HepG2 (cell line): ENCODE measurements around the gene YWHAB. TPM values are rescaled to one million over a fixed set of nuclear protein-coding genes. Genes with fewer than 3 reads are reported as not detected.
A peak's percentile ranks its signal among the peaks of the same experiment; 100 is the strongest.

ENCODE experiments used
- ADNP ChIP-seq: sonication (generic); formaldehyde crosslinking; IDR thresholded peaks from 2 replicates; pipeline ENCODE4 v1.4.0; 2020; ENCODE audit warnings: missing genetic modification reagents
- ATF7-NPFF ChIP-seq: sonication (generic); formaldehyde crosslinking; IDR thresholded peaks from 2 replicates; pipeline ENCODE4 v1.8.1; 2023; ENCODE audit warnings: mild to moderate bottlenecking, low read depth, missing genetic modification reagents, moderate library complexity
- KDM4B ChIP-seq: sonication (generic); formaldehyde crosslinking; IDR thresholded peaks from 2 replicates; pipeline ENCODE4 v1.4.0; 2020; ENCODE audit warnings: missing genetic modification reagents
- TMF1 ChIP-seq: sonication (generic); formaldehyde crosslinking; IDR thresholded peaks from 2 replicates; pipeline ENCODE4 v1.8.1; 2022; ENCODE audit warnings: low read depth, missing genetic modification reagents
- ZNF468 ChIP-seq: sonication (generic); formaldehyde crosslinking; IDR thresholded peaks from 2 replicates; pipeline ENCODE4 v1.8.0; 2022; ENCODE audit warnings: mild to moderate bottlenecking, moderate library complexity, missing genetic modification reagents
- ZSCAN21 ChIP-seq: sonication (generic); formaldehyde crosslinking; IDR thresholded peaks from 2 replicates; pipeline ENCODE4 v1.8.0; 2022; ENCODE audit warnings: mild to moderate bottlenecking, missing genetic modification reagents, moderate library complexity, borderline replicate concordance
- polyA plus RNA-seq, 8 experiments: library from polyadenylated mRNA; depleted of rRNA in 3 of 8; stranded (reverse) in 7 of 8; unstranded in 1 of 8; fragments of >200 nt; fragmentation: Illumina TruSeq in 4 of 8; extraction: Trizol in 4 of 8; gene quantifications; 2 replicates each; pipeline versions ENCODE4 v1.2.1 to v1.2.3, GENCODE V29; 2011 to 2016; ENCODE audit warnings: low read depth in 4 of 8, missing spikeins in 1 of 8, mixed read lengths in 1 of 8; ENCODE audit not compliant: insufficient read depth in 1 of 8
- total RNA-seq, 5 experiments: library from RNA; depleted of rRNA; stranded (reverse); fragments of >200 nt; fragmentation: Illumina TruSeq; extraction: Trizol; gene quantifications; 2 replicates each; pipeline ENCODE4 v1.2.3, GENCODE V29; 2016; ENCODE audit warnings: low read depth in 1 of 5
- TF ChIP-seq, protein P1 (sequence below): sonication (generic); formaldehyde crosslinking; IDR thresholded peaks from 2 replicates; pipeline ENCODE4 v1.5.0; 2020; ENCODE audit warnings: mild to moderate bottlenecking, missing genetic modification reagents, borderline replicate concordance
- TF ChIP-seq, protein P2 (sequence below): sonication (generic); formaldehyde crosslinking; IDR thresholded peaks from 2 replicates; pipeline ENCODE4 v1.5.0; 2020; ENCODE audit warnings: missing genetic modification reagents, mild to moderate bottlenecking, borderline replicate concordance
- TF ChIP-seq, protein P3 (sequence below): sonication (generic); formaldehyde crosslinking; IDR thresholded peaks from 2 replicates; pipeline ENCODE4 v1.4.0; 2020; ENCODE audit warnings: missing genetic modification reagents
- TF ChIP-seq, protein P4 (sequence below): sonication (generic); formaldehyde crosslinking; IDR thresholded peaks from 2 replicates; pipeline ENCODE4 v1.4.0; 2020; ENCODE audit warnings: missing genetic modification reagents, borderline replicate concordance

Gene YWHAB
- total and polyA plus RNA-seq, 2 of the 13 experiments (the other 11 are each of a cell fraction or from before 2014, with no cell fraction given) = 77.2 to 121 TPM

DNA sequence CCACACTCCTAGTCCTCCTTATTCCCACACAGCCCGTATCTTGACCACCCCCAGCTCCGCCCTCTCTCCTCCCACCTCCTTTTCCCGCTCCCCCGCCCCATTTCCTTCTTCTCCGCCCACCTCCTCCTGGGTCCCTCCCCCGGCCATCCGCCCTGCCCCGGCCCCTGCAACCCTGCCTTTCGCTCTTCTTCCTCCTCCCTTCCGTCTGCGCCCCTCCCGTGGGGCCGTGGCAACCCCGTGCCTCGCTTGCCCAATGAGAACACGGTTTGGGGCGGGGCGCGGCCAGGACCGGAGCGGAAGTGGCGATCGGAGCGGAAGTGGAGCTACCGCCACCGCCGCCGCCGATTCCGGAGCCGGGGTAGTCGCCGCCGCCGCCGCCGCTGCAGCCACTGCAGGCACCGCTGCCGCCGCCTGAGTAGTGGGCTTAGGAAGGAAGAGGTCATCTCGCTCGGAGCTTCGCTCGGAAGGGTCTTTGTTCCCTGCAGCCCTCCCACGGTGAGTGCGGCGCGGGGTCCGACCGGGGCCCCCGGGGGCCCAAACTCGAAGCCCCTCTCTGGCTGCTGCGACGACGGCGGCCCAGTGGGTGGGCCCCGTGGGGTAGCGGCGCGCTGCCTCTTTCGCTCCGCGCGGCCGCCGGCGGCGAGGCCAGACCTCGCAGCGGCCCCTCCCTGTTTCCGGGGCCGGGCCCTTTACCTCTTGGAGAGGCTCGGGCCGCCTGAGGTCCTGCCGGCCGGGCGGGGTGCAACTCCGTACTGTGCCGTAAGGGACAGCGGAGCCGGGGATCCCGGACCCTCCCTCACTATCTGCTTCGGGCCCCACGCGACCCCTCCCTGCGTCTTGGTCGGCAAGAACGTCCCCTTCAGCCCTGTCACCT lies at the start of gene YWHAB (continued):
- TF ChIP-seq ADNP (CRISPR knock-in tag) (no peak), ZNF468 (peak; percentile 82; the same call in 1 of the 2 replicates), ZSCAN21 (CRISPR knock-in tag) (peak; percentile 88), KDM4B (CRISPR knock-in tag) (peak; percentile 27; the same call in 1 of the 2 replicates), TMF1 (peak; percentile 84; the same call in 1 of the 2 replicates), ATF7-NPFF (peak; percentile 30)
- TF ChIP-seq, protein P1, sequence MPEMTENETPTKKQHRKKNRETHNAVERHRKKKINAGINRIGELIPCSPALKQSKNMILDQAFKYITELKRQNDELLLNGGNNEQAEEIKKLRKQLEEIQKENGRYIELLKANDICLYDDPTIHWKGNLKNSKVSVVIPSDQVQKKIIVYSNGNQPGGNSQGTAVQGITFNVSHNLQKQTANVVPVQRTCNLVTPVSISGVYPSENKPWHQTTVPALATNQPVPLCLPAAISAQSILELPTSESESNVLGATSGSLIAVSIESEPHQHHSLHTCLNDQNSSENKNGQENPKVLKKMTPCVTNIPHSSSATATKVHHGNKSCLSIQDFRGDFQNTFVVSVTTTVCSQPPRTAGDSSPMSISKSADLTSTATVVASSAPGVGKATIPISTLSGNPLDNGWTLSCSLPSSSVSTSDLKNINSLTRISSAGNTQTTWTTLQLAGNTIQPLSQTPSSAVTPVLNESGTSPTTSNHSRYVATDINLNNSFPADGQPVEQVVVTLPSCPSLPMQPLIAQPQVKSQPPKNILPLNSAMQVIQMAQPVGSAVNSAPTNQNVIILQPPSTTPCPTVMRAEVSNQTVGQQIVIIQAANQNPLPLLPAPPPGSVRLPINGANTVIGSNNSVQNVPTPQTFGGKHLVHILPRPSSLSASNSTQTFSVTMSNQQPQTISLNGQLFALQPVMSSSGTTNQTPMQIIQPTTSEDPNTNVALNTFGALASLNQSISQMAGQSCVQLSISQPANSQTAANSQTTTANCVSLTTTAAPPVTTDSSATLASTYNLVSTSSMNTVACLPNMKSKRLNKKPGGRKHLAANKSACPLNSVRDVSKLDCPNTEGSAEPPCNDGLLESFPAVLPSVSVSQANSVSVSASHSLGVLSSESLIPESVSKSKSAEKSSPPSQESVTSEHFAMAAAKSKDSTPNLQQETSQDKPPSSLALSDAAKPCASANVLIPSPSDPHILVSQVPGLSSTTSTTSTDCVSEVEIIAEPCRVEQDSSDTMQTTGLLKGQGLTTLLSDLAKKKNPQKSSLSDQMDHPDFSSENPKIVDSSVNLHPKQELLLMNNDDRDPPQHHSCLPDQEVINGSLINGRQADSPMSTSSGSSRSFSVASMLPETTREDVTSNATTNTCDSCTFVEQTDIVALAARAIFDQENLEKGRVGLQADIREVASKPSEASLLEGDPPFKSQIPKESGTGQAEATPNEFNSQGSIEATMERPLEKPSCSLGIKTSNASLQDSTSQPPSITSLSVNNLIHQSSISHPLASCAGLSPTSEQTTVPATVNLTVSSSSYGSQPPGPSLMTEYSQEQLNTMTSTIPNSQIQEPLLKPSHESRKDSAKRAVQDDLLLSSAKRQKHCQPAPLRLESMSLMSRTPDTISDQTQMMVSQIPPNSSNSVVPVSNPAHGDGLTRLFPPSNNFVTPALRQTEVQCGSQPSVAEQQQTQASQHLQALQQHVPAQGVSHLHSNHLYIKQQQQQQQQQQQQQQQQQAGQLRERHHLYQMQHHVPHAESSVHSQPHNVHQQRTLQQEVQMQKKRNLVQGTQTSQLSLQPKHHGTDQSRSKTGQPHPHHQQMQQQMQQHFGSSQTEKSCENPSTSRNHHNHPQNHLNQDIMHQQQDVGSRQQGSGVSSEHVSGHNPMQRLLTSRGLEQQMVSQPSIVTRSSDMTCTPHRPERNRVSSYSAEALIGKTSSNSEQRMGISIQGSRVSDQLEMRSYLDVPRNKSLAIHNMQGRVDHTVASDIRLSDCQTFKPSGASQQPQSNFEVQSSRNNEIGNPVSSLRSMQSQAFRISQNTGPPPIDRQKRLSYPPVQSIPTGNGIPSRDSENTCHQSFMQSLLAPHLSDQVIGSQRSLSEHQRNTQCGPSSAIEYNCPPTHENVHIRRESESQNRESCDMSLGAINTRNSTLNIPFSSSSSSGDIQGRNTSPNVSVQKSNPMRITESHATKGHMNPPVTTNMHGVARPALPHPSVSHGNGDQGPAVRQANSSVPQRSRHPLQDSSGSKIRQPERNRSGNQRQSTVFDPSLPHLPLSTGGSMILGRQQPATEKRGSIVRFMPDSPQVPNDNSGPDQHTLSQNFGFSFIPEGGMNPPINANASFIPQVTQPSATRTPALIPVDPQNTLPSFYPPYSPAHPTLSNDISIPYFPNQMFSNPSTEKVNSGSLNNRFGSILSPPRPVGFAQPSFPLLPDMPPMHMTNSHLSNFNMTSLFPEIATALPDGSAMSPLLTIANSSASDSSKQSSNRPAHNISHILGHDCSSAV (CRISPR knock-in tag) = no peak
- TF ChIP-seq, protein P2, sequence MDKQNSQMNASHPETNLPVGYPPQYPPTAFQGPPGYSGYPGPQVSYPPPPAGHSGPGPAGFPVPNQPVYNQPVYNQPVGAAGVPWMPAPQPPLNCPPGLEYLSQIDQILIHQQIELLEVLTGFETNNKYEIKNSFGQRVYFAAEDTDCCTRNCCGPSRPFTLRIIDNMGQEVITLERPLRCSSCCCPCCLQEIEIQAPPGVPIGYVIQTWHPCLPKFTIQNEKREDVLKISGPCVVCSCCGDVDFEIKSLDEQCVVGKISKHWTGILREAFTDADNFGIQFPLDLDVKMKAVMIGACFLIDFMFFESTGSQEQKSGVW (CRISPR knock-in tag) = 0 out of 2 replicates have a peak, but pooled peaks have one; percentile 24
- TF ChIP-seq, protein P3, sequence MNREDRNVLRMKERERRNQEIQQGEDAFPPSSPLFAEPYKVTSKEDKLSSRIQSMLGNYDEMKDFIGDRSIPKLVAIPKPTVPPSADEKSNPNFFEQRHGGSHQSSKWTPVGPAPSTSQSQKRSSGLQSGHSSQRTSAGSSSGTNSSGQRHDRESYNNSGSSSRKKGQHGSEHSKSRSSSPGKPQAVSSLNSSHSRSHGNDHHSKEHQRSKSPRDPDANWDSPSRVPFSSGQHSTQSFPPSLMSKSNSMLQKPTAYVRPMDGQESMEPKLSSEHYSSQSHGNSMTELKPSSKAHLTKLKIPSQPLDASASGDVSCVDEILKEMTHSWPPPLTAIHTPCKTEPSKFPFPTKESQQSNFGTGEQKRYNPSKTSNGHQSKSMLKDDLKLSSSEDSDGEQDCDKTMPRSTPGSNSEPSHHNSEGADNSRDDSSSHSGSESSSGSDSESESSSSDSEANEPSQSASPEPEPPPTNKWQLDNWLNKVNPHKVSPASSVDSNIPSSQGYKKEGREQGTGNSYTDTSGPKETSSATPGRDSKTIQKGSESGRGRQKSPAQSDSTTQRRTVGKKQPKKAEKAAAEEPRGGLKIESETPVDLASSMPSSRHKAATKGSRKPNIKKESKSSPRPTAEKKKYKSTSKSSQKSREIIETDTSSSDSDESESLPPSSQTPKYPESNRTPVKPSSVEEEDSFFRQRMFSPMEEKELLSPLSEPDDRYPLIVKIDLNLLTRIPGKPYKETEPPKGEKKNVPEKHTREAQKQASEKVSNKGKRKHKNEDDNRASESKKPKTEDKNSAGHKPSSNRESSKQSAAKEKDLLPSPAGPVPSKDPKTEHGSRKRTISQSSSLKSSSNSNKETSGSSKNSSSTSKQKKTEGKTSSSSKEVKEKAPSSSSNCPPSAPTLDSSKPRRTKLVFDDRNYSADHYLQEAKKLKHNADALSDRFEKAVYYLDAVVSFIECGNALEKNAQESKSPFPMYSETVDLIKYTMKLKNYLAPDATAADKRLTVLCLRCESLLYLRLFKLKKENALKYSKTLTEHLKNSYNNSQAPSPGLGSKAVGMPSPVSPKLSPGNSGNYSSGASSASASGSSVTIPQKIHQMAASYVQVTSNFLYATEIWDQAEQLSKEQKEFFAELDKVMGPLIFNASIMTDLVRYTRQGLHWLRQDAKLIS = 0 out of 2 replicates have a peak, but pooled peaks have one; percentile 60
- TF ChIP-seq, protein P4, sequence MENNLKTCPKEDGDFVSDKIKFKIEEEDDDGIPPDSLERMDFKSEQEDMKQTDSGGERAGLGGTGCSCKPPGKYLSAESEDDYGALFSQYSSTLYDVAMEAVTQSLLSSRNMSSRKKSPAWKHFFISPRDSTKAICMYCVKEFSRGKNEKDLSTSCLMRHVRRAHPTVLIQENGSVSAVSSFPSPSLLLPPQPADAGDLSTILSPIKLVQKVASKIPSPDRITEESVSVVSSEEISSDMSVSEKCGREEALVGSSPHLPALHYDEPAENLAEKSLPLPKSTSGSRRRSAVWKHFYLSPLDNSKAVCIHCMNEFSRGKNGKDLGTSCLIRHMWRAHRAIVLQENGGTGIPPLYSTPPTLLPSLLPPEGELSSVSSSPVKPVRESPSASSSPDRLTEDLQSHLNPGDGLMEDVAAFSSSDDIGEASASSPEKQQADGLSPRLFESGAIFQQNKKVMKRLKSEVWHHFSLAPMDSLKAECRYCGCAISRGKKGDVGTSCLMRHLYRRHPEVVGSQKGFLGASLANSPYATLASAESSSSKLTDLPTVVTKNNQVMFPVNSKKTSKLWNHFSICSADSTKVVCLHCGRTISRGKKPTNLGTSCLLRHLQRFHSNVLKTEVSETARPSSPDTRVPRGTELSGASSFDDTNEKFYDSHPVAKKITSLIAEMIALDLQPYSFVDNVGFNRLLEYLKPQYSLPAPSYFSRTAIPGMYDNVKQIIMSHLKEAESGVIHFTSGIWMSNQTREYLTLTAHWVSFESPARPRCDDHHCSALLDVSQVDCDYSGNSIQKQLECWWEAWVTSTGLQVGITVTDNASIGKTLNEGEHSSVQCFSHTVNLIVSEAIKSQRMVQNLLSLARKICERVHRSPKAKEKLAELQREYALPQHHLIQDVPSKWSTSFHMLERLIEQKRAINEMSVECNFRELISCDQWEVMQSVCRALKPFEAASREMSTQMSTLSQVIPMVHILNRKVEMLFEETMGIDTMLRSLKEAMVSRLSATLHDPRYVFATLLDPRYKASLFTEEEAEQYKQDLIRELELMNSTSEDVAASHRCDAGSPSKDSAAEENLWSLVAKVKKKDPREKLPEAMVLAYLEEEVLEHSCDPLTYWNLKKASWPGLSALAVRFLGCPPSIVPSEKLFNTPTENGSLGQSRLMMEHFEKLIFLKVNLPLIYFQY = no peak
